NCI-H526 treated with DMSO at 0.1 percent for 48 hours (cell line): ENCODE data around the gene PPAN.

Experiments
- DNase-seq: peaks from one replicate; lab custom pipeline; 2025; lab: John Stamatoyannopoulos, UW

Gene PPAN

GRCh38 chr19:10113964-10114650 is 7.9 kb downstream of the PPAN start:
- DNase-seq = no peak

DNA sequence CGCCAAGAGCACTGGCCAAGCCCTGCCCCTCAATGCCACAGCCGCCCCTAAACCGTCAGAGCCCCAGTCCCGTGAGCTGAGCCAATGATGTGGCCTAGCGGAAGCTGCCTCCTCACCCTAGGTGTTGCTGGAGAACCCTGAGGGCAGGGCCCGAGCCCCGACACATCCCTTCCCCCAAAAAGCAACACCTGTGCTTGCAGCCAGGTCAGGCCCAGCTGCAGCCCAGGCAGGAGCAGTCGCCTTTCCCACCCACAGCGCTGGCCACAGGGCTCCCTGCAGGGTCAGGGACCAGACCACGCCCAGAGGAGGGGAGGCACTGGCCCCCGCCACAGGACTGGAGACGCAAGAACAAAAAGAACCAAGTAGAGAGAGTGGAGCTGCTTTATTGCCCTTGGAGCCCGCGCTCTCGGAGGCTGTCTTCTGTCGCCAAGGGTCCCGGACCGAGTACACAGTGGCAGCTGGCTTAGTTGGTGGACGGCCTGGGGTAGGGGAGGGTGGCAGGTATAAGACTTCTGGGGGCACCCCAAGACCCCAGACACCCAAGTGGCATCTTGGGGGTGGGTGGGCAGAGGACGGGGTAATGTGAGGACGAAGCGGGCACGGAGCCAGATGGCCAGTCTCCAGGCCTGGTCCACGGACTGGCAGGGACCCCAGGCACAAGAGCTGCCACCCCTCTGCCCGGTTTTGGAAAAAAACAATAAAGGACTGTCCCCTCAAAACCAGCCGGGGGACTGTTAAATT is 8.7 kb downstream of the PPAN start:
- DNase-seq = no peak

DNA sequence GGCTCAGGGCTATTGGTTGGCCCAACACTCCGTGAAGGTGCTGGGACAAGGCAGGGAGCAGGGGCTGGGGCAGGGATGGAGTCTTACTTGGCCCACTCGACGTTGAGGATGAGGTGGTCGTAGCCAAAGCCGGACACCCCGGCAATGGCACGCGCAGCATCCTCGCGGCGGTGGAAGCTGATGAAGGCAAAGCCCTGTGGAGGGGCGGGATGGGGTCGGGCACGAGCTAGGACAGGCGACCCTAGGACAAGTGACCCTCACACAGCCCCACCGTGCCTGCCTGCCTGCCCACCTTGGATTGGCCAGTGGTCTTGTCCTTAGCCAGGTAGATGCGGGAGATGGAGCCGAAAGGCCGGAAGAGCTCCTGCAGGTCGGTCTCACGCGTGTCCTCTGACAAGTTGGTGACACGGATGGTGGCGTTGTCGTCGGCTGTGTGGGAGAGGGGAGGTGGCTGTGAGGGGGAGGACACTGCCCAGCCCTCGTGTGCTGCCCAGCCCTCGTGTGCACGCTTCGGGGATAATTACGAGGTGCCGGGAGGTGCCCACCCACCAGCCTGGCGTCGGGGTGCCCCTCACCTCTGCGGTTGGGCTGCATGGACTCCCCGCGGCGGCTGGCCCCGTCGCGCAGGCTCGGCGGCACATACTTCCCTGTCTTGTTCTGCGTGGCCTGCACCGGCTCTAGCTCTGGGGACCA is 9.4 kb downstream of the PPAN start:
- DNase-seq = no peak

DNA sequence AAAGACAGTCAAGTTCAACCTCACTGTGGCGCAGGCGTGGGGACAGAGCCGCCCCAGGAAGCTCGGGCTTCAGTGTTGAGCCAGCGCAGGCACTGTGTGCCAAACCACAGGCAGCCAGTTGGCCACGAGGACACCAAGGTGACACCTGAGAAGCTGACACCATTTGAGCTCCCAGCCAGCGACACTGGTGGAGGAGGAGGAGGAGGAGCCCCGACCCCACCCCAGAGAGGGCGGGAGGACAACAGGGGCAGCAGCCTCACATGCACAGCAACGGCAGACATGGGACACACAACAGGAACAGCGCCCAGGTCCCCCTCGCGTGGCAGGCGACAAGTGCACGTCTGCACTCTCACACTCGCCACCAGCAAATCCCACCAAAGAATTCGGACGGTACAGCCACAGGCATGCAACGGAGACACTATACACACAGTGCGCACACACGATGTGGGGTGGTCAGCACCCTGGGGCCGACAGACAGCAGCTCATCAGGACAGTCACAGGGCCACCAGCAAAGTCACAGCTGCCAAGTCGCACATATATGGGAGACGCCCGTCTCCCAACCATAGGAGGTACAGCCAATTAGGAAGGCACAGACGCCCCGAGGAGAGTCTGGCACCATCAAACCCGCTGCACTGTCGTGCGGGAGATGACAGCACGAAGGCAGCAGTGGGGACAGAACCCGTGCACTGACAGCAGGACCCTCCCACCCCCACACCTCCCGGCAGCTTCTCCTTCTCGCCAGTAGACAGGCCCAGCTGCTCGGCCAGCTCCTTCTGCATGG is 10.1 kb downstream of the PPAN start:
- DNase-seq = no peak

GRCh38 chr19:10116866-10117616 is 10.9 kb downstream of the PPAN start:
- DNase-seq = no peak

DNA sequence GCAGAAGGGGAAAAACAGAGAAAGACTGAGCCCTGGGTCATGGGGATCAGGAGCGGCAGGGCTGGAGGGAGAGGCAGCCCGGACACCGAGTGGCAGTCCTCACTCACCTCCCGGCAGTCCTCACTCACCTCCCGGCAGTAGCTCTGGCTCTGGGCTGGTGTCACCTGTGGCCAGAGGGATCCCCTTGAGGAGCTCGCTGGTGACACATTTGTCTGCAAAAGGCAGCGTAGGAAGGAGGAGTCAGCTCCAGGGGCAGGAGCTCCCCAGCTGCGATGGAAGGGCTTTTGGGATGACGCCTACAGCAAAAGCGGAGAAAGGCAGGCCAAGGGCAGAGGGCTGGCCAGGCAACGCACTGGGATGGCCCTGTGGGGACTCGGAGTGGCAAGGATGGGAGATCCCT is 12.8 kb downstream of the PPAN start:
- DNase-seq = no peak

DNA sequence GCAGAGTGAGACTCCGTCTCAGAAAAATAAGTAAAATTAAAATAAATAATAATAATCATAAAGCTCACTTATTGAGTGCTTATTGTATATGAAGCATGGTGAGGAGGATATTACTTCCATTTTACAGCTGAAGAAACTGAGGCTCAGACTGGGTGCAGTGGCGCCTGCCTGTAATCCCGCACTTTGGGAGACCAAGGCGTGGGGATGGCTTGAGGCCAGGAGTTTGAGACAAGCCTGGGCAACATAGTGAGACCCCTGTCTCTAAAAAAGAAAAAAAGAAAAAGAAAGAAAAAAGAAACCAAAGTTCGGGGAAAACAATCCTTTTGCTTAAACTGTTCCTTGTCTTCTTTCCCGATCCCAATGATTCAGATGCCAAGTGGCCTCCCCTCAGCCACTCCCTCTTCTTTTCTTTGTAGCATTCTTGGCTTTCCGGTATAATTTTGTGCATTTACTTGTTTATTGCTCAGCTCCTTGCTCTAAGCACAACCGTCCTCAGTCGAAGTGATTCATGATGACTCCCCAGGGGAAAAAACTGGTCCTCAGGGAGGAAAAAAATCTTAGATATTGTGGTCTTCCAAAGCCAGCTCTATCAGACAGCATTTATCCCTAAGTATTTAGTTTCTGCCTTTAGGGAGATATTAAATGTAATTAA is 14.5 kb downstream of the PPAN start:
- no peak for DNase-seq

GRCh38 chr19:10122045-10122444 is 15.9 kb downstream of the PPAN start:
- DNase-seq = no peak

DNA sequence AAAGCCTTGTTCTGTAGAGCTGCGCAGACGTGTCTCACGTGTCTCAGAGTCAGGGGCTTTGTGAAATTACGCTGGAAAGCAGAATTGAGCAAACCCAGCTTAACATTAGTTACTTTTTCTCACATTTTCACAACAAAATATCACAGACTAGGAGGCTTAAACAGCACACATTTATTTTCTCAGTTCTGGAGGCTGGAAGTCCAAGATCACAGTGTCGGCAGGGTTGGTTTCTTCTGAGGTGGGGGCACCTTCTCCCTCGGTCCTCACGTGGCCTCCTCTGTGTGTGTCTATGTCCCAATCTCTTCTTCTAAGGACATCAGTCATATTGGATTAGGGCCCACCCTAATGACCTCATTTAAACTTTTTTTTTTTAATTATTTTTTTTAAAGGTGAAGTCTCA is 18.3 kb downstream of the PPAN start:
- DNase-seq = no peak

GRCh38 chr19:10126213-10126639 is 20.1 kb downstream of the PPAN start:
- DNase-seq = no peak

GRCh38 chr19:10132905-10133304 is 26.7 kb downstream of the PPAN start:
- no peak for DNase-seq

DNA sequence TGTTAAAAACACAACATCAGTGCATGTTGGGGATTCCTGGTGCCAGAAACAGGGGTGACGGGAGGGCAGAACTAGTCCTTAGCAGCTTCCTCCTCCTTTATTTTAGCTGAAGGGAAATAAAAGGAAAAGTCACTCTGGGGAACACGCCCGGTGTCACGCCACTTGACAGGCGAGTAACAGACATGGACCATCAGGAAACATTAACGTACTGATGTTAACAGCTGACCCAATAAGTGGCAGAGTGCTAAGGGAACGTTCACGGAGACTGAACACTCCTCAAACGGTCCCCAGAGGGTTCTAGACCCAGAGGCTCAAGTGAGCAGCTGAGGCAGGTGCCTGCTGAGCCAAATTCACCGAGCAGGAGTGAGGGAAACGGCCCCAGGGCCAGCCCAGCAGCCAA is 27.4 kb downstream of the PPAN start:
- DNase-seq = no peak

DNA sequence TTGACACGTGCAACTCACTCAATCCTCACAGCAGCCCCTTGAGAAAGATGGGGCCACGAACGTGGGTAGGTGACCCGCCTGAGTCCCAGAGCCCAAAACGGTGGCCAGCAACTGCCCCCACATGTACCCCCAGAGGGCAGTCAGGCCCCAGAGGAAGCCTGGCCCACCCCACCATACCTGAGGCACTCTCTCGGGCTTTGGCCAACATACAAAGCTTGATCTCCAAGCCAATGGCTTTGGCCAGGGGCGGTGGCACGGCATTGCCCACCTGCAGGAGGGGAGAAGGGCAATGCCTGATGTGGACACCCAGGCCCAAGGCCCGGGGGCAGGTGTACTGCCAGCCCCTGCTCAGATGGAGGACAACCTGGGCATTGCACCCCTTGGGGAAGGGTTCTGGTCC is 27.9 kb downstream of the PPAN start:
- DNase-seq = no peak

DNA sequence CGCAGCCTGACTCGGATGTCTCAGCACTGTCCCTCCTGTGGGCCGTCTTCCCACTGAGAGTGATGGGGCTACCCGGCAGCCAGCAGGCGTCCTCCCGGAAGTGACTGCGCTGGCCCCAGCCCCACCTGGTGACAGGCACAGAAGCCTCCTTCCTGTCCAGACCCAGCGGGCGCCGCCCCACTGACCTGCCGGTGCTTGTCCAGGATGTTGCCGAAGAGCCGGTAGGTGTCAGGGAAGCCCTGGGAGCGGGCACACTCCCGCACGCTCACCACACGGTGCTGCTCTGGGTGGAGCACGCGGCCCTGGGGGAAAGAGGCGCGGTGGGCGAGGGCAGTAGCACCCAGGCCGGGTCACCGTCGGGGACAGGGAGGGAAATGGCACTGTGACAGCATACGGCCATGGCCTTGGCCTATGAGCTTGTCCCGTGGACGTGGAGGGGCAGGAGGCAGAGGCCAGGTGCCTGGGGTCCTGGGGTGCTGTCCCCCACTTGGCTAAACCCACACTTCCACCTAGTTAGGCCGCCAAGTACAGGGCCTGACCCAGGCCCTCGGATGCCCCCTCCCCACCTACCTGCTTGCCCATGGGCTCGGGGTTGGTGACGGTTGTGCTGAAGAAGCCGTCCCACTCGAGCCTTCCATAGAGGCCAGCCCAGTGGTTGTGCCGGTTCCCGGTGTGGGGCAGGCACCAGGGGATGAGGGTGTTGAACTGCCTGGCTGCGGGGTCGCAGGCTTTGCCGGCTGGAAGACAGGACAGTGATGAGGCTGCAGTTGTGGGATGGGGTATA is 29.6 kb downstream of the PPAN start:
- no peak for DNase-seq

GRCh38 chr19:10136936-10137335 is 30.8 kb downstream of the PPAN start:
- no peak for DNase-seq

DNA sequence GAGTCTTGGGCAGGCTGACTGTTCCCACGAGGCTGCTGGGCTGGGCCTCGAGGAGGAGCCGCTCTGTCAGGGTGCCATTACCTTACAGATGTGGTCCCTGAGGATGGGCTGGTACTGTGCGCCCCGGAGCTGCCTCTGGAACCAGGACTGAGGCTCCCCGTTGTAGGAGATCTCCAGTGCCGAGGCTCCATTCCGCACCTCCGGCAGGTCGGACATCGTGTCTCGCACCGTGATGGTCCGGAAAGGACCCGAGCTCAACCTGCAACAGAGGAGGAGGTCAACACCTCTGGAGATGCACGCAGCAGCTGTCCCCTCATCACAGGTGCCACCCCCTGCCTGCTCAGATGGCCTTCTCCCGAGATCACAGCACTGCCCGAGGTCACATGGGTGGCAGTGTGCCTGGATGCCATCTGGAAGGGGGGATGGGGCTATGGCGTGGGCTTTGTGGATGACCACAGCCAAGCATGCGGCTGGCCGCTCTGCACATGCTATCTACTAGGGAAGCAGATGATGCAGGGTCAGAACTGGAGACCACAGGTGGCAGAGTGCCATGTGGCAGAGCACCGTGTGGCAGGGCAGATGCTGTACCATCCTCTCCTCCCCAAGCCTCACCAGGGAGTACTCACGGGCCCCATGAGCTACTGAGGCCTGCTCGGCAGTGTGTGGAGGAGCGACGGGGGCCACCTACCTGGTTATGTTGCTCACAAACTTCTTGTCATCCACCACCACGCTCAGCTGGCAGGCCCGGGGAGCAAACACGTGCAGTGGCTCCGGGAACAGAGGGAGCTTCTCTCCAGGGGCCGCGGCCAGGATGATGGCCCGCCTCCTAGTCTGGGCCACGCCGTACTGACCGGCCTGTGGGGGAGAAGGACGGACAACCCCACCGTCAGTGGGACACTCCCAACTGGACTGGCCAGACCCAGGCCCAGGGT is 31.9 kb downstream of the PPAN start:
- no peak for DNase-seq

GRCh38 chr19:10138879-10139795 is 33.0 kb downstream of the PPAN start:
- no peak for DNase-seq

DNA sequence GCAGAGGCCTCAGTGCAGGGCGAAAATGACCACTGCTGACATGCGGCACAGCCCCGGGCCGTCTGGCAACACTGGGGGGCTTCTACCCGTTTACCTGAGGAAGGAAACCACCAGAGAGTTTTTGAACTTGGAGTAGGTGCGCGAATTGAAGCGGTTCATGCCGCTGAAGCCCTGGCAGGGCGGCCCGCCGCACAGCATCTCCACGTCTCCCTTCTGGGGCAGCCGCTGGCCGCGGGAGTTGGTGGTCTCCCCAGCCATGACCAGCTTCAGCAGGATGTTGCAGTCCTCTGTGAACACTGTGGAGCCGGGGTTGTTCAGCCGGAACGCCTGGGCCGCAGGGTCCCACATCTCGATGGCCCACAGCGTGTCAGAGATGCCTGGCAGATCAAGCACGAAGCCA is 33.8 kb downstream of the PPAN start:
- no peak for DNase-seq
